Neural cell (in vitro differentiated cells): ENCODE data around the gene KRT86. TPM values are rescaled to one million over a fixed set of nuclear protein-coding genes. Genes with fewer than 3 reads are reported as not detected.

Experiments used
- H2AFZ ChIP-seq: fragments of 200-600, 300-800 bp; sonication (generic), shearing (Covaris generic); 2 replicates; pipeline ENCODE4 v1.6.0; 2014; ENCODE audit warnings: low read depth, mild to moderate bottlenecking, antibody characterized with exemption, low read length, moderate library complexity
- H3F3A ChIP-seq: fragments of 200-600 bp; shearing (Covaris generic); 2 replicates; pipeline ENCODE4 v1.6.1; 2016; ENCODE audit warnings: mild to moderate bottlenecking, moderate library complexity, mixed read lengths, antibody characterized with exemption, low read length; ENCODE audit not compliant: insufficient read depth, poor library complexity, severe bottlenecking
- H3K27ac ChIP-seq: fragments of 200-600, 300-800 bp; sonication (generic), shearing (Covaris generic); 2 replicates; pipeline ENCODE4 v1.5.1; 2014; ENCODE audit warnings: mild to moderate bottlenecking, low read length, moderate library complexity
- H3K27me3 ChIP-seq: fragments of 300-800, 200-600 bp; sonication (generic), shearing (Covaris generic); 2 replicates; pipeline ENCODE4 v1.6.0; 2014; ENCODE audit warnings: mild to moderate bottlenecking, low read depth, low read length, moderate library complexity; ENCODE audit not compliant: insufficient read depth
- H3K36me3 ChIP-seq: fragments of 300-800, 200-600 bp; sonication (generic), shearing (Covaris generic); 2 replicates; pipeline ENCODE4 v1.5.1; 2014; ENCODE audit warnings: mild to moderate bottlenecking, antibody characterized with exemption, low read length, moderate library complexity; ENCODE audit not compliant: insufficient read depth
- H3K4me2 ChIP-seq: fragments of 300-800, 200-600 bp; sonication (generic), shearing (Covaris generic); 2 replicates; pipeline ENCODE4 v1.6.0; 2014; ENCODE audit warnings: mild to moderate bottlenecking, low read length
- H3K4me3 ChIP-seq: fragments of 300-800, 200-600 bp; sonication (generic), shearing (Covaris generic); 2 replicates; pipeline ENCODE4 v1.5.1; 2014; ENCODE audit warnings: mild to moderate bottlenecking, low read length, moderate library complexity
- H3K79me2 ChIP-seq: fragments of 200-600 bp; shearing (Covaris generic); replicated peaks from 2 replicates; pipeline ENCODE4 v1.6.0; 2014; ENCODE audit warnings: mild to moderate bottlenecking, low read length, moderate library complexity; ENCODE audit not compliant: insufficient read depth
- H3K9ac ChIP-seq: fragments of 300-800, 200-600 bp; sonication (generic), shearing (Covaris generic); 2 replicates; pipeline ENCODE4 v1.6.1; 2016; ENCODE audit warnings: mild to moderate bottlenecking, low read length, mixed read lengths
- H3K9me2 ChIP-seq: fragments of 200-600 bp; shearing (Covaris generic); 2 replicates; pipeline ENCODE4 v1.6.1; 2016; ENCODE audit warnings: mild to moderate bottlenecking, low read length, mixed read lengths; ENCODE audit not compliant: insufficient read depth
- H3K9me3 ChIP-seq: fragments of 200-600, 300-800 bp; sonication (generic), shearing (Covaris generic); 2 replicates; pipeline ENCODE4 v1.6.1; 2016; ENCODE audit warnings: mild to moderate bottlenecking, mixed run types, low read length, moderate library complexity, mixed read lengths
- H4K20me1 ChIP-seq: fragments of 200-600 bp; shearing (Covaris generic); 2 replicates; pipeline ENCODE4 v1.6.1; 2016; ENCODE audit warnings: mild to moderate bottlenecking, mixed run types; ENCODE audit not compliant: insufficient read depth
- EP300 ChIP-seq: fragments of 450-650 bp; conservative IDR thresholded peaks from 2 replicates; pipeline ENCODE4 v1.6.1; 2014; ENCODE audit warnings: antibody characterized with exemption, mild to moderate bottlenecking, moderate library complexity; ENCODE audit not compliant: poor library complexity, severe bottlenecking
- EZH2 ChIP-seq: fragments of 200-600, 300-800 bp; shearing (Covaris generic), sonication (generic); IDR thresholded peaks from 2 replicates; pipeline ENCODE4 v1.6.1; 2014; ENCODE audit warnings: antibody characterized with exemption, low read length, borderline replicate concordance, mild to moderate bottlenecking; ENCODE audit not compliant: insufficient read depth, poor library complexity, severe bottlenecking
- MXI1 ChIP-seq: fragments of 450-650 bp; conservative IDR thresholded peaks from 2 replicates; pipeline ENCODE4 v1.6.1; 2014; ENCODE audit warnings: antibody characterized with exemption, mild to moderate bottlenecking; ENCODE audit not compliant: poor library complexity, severe bottlenecking
- POLR2AphosphoS5 ChIP-seq: IDR thresholded peaks from 2 replicates; pipeline ENCODE4 v1.6.1; 2012
- RAD21 ChIP-seq: fragments of 450-650 bp; conservative IDR thresholded peaks from 2 replicates; pipeline ENCODE4 v1.6.1; 2014; ENCODE audit warnings: antibody characterized with exemption, mild to moderate bottlenecking, moderate library complexity
- REST ChIP-seq: IDR thresholded peaks from 2 replicates; pipeline ENCODE4 v1.6.1; 2012; ENCODE audit warnings: borderline replicate concordance
- SMC3 ChIP-seq: fragments of 450-650 bp; conservative IDR thresholded peaks from 2 replicates; pipeline ENCODE4 v1.6.1; 2014; ENCODE audit warnings: antibody characterized with exemption, mild to moderate bottlenecking, moderate library complexity; ENCODE audit not compliant: poor library complexity
- TAF1 ChIP-seq: IDR thresholded peaks from 2 replicates; pipeline ENCODE4 v1.6.1; 2012; ENCODE audit warnings: low read depth
- polyA plus RNA-seq: library from polyadenylated mRNA; depleted of rRNA; stranded (reverse); fragments of >200 nt; gene quantifications from 2 replicates; pipeline ENCODE4 v1.2.3, GENCODE V29; 2014
- TF ChIP-seq, protein P1 (sequence below): fragments of 450-650 bp; IDR thresholded peaks from 2 replicates; pipeline ENCODE4 v1.5.1; 2014; ENCODE audit warnings: antibody characterized with exemption, mild to moderate bottlenecking, moderate library complexity; ENCODE audit not compliant: poor library complexity, severe bottlenecking

Gene KRT86
- polyA plus RNA-seq, 1 donor from 2014 or later = not detected

DNA sequence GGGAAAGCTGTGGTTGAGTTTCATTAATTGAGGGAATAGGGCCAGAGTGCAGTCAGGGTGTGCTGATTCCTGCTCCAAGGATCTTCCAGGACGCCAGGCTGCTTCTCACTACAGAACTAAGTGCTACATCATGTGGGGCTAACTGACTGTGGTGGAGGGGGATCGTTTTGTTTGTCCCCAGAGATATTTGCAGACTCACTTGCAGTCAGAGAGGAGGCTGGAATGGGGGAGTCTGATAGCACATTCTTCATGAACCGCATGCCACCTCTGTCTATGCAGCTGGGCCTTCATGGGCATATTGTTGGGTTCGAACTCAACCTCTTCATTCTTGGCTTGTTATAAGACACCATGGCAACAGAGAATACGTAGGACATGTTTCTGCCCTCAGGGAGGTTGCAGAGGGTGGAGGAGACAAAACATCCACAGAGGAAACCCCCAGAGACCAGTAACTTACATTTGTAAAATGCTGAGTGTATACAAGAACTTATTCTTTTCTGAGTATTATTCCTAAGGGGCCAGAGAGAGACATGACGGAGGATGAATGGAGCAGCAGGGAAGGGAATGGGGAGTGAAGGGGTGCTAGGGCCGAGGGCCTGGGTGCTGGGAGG lies 28.4 kb upstream of the KRT86 start:
- H3K79me2 ChIP-seq = no peaks in the 10 kb centered on the region
- no peak for TF ChIP-seq EZH2
- TF ChIP-seq TAF1 = no peak
- no peak for TF ChIP-seq POLR2AphosphoS5
- no peak for TF ChIP-seq MXI1
- no peak for TF ChIP-seq RAD21
- TF ChIP-seq, protein P1, sequence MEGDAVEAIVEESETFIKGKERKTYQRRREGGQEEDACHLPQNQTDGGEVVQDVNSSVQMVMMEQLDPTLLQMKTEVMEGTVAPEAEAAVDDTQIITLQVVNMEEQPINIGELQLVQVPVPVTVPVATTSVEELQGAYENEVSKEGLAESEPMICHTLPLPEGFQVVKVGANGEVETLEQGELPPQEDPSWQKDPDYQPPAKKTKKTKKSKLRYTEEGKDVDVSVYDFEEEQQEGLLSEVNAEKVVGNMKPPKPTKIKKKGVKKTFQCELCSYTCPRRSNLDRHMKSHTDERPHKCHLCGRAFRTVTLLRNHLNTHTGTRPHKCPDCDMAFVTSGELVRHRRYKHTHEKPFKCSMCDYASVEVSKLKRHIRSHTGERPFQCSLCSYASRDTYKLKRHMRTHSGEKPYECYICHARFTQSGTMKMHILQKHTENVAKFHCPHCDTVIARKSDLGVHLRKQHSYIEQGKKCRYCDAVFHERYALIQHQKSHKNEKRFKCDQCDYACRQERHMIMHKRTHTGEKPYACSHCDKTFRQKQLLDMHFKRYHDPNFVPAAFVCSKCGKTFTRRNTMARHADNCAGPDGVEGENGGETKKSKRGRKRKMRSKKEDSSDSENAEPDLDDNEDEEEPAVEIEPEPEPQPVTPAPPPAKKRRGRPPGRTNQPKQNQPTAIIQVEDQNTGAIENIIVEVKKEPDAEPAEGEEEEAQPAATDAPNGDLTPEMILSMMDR = no peak
- no peak for TF ChIP-seq SMC3
- no peak for TF ChIP-seq REST
- no peak for TF ChIP-seq EP300
- H3K9me3 ChIP-seq = no peaks in the 10 kb centered on the region
- H3K27me3 ChIP-seq = peaks cover 20% of the 10 kb centered on the region
- no peaks in the 10 kb centered on the region for H3K9me2 ChIP-seq
- no peak overlapping the region for H3K9ac ChIP-seq
- no peaks in the 10 kb centered on the region for H3F3A ChIP-seq
- no peaks in the 10 kb centered on the region for H4K20me1 ChIP-seq
- H2AFZ ChIP-seq = no peak overlapping the region
- H3K4me3 ChIP-seq = no peak overlapping the region
- no peak overlapping the region for H3K27ac ChIP-seq
- H3K36me3 ChIP-seq = no peaks in the 10 kb centered on the region
- H3K4me2 ChIP-seq = no peak overlapping the region

DNA sequence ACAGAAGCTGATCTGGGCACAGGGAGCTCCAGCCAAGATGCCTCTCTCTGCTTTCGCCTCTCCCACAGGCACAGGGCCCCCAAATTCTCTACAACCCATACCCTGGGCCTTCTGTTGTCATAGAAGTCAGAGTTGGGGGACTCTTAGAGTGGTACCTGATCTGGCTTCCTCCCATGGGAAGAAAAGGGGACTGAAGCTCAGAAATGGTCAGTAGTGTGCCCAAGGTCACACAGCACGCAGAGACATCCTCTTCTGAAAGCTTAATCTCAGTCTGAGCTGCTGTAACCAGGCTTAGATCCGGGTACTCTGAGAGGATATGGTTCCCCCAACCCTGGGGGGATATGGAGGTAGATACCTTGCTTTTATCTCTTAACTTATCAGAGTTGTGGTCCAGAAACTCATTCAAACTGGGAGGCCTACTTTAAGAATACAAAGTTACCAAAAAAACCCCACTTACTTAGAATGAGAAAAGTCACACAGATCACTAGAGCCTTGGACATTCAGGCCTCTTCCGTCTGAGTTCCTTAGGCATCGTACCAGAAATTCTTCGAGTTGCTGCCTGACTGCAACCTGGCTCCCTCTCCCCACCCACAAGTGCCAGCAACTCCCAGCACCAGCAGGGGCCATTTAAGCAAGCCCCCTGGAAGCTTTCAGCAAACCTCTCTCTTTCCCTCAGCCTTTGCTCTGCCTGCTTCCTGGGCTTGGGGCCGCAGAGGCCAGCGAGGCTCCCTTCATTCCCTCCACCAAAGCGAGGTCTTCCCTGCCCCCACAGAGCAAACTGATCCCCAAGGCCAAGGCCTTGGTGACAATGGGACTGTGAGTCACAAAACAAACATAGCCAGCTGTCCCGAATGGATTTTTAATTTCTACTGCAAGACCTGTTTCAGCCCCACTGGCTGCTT lies 27.5 kb upstream of the KRT86 start:
- Histone ChIP-seq H3K9ac (no peak overlapping the region), H3K79me2 (no peaks in the 10 kb centered on the region), H3K36me3 (no peaks in the 10 kb centered on the region), H3F3A (no peaks in the 10 kb centered on the region), H4K20me1 (no peaks in the 10 kb centered on the region), H3K27me3 (peaks cover 20% of the 10 kb centered on the region), H3K9me3 (no peaks in the 10 kb centered on the region), H3K9me2 (no peaks in the 10 kb centered on the region), H3K27ac (no peak overlapping the region), H3K4me2 (no peak overlapping the region), H2AFZ (no peak overlapping the region), H3K4me3 (no peak overlapping the region)
- TF ChIP-seq REST (no peak), POLR2AphosphoS5 (no peak), MXI1 (no peak), EP300 (no peak), TAF1 (no peak), RAD21 (no peak), EZH2 (no peak), SMC3 (no peak)
- TF ChIP-seq, protein P1 = no peak
